Embryonic facial prominence (tissue), 1 donor: ENCODE results near the gene ZNF22.
A peak's percentile ranks its signal among the peaks of the same experiment; 100 is the strongest.

Experiments used
- DNase-seq: peaks from one replicate; pipeline ENCODE4 v3.0.0-alpha.2; 2016; ENCODE audit errors: extremely low spot score

Gene ZNF22

DNA sequence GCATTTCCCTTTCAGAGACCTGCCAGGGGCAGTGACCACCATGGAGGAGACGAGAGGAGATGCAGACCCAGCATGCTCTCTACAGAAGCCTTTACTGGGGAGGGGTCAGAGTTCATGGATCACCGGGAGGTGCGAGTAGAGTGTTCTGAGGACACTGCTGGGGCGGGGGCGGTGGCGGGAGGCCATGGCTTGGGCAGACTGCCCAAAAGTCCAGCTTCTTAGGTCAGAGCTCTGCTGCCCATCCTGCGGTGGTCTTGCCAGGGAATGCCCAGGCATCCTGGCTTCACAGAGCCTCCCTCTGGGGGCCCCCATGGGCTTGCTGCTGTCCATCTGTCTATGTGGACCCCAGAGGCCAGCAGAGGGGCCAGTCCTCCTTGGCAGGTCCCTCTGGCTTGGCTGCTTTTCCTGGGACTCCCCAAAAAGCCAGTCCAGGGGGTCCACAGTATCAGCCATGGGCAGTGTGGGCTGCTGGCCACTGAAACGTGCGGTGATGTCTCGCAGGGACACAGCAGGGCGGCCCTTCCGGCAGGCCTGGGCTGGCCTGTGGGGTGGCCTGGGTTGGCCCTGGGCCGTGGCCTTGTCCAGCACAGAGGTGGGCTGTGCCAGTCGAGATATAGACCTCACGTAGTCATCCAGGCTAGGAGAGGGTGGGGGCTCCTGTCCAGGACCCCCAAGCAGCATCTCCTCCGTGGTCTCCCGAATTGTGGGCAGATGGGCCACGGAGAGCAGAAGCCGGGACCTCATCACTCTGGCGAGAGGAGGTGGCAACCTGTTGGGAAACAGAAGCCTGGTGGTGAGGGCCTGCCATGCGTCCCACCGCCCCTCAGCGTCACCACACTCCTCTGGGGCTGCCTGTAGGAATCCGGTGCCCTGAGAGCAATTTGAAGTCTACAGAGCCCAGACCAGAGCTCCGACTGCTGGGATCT, 23.2 kb upstream of the ZNF22 start:
- no peak for DNase-seq

DNA sequence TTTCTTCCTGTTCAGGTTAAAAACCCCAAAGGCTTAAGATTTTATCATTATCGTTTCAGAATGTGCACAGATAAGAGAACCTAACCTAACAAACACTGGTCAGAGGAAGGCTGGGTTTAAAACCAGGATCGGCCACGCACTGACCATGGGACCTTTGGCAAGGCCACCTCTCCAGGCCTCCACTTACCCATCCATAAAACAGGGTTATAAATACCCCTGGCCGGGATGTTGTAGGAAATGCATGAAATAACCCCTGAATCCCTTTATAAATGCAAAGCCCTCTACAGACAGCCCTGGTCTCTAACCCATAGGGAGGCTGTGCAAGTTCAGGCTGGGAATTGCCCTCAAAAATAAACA, 22.5 kb upstream of the ZNF22 start:
- DNase-seq, result no peak

DNA sequence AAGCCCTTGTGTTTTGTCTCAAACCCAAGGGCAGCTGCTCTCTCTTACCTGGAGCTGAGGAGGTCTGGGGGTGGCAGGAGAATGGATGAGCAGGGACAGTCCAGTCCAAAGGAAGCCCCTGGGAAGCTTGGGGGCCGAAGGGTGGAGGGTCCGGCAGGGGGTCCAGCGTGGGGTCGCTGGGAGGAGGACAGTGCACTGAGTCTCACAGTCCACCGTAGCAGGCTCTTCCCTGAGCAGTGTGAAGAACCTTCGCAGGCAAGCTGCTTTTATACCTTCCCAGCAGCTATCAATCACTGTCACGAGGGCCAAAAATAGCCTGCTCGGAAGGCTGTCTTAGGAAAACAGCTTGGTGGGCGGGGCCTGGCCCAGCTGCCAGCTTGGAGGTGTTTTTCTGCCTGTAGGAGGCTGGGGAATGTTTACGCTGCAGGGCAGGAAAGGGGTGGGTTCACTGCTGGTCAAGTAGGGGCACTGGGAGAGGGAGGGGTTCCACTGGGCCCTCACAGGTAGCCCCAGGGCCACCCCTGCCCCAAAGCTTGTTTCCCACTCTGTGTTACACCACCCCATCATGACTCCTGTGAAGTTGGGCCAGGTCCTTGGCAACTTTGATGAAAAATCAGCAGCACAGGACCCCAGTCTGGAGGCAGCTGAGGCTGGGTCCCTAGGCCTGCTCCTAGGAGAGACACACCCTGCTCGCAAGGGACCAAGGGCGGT, 22.0 kb upstream of the ZNF22 start, which contains the start of gene DEPP1:
Gene DEPP1, minus strand, starts transcription at position 240 of the 711 bp plus-strand sequence. CDS start 779 bp downstream, outside the sequence.
- DNase-seq, result peak; percentile 66

DNA sequence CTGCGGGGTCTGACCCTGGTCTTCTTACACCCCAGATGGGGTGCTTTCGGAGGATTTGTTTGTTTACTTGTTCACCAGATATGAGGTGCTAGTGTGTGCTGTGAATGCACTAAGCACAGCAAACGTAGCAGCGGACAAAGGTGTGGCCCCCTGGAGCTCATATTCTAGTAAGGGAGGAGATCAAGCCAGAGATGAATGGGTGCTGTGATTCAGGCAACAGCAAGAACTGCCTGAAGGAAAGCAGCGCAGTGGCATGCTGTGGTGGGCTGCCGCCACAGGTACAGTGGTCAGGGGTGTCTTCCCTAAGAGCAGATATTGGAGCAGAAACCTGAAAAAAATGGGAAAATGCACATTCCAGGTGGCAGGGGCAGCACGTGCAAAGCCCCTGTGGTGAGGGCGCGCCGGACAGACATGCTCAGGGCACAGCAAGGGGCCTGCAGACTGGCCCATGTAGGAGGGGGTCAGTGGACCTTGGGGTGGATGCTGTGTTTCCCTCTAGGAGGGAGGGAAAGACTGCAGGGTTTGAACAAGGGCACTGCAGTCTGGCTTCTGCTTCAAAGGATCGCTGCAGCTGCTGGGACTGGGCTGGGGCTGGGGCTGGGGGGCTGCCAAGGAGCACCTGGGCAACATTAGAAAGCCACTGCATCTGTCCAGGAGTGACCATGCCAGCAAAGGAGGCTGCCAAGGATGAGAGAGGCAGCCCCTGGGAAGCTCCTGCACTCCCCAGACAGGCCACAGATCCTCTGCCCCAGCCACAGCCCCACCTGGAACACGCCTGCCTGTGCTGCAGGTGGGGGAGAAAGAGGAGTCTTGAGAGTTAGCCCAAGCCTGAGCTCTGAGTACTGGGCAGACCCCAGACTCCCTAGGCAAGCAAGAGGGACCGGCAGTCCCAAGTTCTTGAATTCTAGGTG, 21.2 kb upstream of the ZNF22 start:
- DNase-seq, result no peak

DNA sequence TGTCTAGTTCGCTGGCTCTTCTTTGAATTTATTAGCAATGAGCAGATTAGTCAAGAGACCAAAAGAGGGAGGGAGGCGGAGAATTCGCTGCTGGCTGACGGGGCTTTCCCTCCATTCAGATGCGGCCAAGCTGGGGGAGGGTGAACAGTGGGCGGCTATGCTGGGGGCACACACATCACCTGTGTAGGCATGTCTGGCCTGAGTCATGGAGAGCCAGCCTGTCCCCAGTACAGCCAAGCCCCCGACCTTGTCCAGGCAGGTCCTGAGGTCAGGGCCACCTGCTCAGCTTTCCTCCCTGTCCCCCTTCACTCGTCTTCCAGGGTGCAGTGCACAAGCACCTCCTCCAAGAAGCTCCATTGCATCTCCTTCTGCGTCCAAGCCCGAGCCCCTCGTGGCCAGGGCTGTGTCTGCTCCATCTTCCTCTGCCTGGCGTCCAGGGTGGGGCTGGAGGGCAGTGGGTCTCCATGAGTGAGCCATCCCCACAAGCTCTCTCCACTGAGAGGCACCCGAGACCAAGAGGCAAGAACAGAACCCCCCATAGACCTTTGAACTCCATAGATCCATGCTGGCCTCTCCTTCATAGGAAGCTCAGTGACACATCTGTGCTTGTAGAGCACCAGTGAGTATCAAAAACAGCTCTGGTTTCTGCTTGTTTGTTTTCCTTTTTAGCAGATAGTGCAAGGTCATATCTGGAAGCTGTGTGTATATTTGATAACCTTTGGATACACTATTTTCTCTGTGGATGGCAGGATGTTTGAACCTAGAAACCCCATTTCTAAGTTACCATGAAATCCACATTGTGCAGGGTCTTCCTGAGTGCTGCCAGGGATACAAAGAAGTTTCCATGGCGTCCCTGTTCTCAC, 20.2 kb upstream of the ZNF22 start:
- DNase-seq, result no peak

DNA sequence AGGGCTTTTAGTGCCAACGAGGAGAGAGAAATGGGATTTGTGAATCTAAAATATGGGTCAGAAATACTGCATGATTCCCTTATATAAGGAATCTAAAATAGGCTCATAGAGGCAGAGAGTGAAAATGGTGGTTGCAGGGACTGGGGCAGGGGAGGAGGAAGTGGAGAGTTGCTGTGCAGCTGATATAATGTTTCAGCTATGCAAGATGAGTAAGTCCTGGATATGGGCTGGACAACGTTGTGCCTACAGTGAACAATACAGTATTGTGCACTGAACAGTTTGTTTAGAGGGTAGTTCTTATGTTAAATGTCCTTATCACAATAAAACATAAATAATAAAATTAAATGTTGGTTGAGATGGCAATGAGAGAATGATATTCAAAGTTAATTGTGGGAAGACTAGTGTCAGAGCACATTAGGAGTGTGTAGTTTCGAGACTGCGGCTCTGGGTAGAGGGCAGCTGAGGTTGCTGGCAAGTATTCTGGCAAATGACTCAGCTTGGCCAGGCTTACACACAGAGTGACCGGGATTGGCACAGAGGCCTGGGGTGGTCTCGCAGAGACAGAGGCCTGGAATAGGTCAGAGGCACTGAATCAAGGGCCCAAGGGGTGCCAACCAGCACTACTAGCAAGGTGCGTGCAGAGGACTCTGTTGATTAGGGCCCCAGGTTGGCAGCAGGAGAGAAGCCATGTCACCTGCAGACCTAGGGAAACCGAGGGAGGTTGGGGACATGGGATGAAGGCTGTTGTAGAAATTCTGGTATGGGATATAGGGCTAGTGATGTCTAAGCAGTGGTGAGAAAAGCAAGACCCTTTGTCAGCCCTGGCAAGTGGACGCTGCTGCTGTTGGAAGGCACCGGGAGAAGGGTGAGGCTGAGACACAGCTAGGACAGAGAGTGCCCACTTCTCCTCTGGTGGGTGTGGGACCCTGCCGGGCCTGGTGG, 19.3 kb upstream of the ZNF22 start:
- DNase-seq, result no peak

DNA sequence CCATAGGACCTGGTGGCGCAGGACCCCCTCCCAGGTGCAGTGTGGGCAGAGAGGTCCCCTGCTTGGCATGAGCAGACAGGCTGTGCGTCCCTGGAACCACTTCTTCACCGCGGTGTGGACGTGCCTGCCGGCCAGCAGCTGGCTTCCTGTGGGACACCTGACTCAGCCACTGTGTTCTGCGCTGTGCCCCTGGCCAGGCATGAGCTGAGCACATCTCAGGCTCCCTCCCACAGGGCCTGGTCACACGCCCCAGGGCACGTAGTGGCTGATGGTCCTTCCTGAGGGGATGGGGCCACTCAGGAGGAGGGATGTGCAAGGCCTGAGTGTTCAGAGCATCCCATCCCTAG, 18.6 kb upstream of the ZNF22 start:
- DNase-seq, result no peak

DNA sequence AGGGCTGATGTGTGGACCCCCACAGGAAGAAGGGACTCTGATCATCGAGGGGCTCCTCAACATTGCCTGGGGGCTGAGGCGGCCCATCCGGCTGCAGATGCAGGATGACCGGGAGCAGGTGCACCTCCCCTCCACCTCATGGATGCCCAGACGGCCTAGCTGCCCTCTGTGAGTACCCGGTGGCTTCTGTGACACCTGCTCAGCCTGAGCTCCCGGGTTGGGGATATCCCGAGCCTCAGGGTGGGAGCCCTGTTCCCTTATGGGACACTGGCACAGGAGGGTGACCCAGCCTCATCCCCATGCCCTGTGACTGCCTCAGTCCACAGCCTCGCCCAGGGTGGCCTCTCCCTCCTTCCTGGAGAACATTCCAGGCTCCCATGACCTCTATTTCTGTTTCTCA, 18.2 kb upstream of the ZNF22 start:
- no peak for DNase-seq

DNA sequence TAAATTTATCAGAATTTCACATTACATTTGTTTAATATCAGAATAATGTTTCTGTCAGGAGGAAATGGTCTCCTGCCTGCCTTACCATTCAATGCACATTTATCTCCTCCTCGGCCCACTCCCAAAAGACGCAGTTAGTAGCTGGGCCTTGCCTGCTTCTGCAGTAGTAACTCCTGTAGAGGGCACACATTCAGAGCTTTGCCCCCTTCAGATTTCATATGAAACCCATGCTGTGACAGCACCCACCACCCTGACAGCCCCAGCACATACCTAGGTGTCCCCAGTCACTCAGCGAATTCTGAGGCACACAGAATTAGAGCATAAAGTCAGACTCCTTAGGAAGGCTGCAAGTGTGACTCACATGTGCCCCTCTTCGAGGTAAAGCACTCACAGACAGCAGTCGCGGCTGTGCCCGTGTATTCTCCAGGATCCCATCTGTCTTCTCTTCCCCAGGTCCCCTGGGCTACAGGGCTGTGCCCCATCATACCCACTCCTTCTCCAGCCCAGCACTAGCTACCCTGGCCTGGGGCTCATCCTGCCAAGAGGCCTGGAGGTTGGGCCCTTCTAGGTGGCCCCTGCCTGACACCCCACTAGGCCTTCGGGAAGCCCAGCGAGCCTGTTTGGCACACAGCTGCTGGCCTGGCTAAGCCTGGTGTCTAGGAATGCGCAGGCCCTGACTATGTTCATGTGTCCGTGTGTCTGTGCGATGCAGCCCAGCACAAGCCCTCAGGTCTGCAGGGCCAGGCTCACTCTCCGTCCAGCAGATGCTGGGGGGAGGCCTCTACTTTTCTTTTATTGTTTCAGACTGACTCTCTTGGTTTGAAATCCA, 17.4 kb upstream of the ZNF22 start:
- DNase-seq, result no peak

DNA sequence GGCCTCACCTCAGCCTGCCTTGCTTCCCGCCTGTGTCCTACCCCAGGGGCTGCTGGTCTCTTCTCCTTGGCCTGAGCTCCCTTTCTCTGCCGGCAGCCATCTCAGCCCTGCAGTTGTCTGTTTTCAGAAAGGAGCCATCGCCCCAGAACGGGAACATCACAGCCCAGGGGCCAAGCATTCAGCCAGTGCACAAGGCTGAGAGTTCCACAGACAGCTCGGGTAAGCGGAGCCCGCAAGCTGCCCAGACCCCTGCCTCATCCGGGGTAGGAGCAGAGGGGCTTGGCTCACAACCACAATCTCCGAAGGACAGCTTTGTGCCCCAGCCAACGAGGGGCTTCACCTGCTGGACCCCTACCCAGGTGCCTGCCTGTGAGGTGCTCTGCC, 16.8 kb upstream of the ZNF22 start:
- no peak for DNase-seq

DNA sequence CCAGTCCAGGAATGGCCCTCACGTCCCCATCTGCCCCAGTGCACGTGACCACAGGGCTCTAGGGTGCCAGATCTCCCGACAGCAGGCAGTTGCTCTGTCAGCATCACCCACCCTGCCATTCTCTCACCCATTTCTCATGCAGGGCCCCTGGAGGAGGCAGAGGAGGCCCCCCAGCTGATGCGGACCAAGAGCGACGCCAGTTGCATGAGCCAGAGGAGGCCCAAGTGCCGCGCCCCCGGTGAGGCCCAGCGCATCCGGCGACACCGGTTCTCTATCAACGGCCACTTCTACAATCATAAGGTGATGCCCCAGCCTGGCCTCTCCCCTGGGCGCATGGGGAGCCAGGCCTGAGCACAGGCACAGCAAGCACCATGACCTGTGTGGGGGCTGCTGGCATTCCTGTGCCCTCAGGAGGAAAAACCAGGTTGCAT, 16.0 kb upstream of the ZNF22 start:
- DNase-seq, result no peak

DNA sequence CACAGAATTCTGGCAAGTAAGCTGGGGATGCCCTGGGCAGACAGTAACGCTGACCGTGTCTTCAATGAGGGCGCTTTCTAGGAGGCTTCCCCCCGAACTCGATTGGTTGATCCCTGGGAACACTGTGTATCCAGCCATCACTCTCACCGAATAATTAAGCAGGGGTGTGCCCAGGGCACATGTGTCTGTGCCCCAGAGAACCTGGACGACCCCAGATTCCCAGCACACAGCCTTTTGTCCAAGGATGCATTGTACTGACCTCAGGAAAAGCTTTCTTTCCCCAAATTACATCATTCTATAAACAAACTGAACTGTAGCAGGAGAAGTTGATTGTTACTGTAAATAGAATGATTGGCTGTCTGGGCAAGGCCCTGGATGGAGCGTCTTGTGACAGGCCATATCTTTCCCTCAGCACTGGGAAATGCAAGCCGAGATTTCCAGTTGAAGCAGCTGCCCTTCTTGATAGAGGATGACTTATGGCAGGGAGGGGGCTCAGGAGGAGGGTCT, 15.5 kb upstream of the ZNF22 start:
- no peak for DNase-seq

DNA sequence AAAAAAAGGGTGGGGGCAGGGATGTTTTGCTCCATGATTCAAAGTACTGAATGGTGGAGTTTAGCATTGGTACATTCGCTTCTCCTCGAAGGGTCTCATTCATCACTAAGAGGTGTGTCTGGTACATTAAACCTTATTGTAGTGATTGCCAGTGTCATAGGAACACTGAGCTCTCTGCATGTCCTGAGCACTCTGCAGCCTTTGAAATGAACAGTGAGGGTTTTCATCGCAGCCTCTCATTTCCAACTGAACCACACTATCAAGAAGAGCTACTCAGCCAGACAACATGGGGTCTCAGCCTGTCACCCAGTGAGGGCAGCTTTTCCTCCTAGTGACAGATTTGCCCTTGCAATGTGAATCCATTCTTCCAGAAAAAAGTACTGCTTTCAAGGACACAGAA, 14.5 kb upstream of the ZNF22 start:
- DNase-seq, result no peak

DNA sequence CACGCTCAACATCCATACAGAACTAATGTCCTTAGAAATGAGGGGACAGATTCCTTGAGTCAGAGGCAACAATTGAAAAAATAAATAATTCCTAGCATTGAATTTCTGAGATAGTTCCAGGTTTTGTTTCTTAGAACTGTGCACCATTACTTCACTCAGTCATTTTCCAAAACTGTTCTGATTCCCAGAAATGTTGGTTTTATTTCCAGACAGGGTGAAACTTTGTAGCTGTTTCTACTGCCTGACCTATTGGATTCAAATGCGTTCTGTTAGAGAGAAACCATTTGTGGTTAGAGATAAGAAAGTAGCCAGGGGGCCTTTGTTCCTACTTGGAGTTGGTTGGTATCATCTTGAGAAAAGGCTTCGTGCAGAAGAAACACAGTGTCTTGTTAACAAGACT, 14.1 kb upstream of the ZNF22 start:
- DNase-seq, result no peak

DNA sequence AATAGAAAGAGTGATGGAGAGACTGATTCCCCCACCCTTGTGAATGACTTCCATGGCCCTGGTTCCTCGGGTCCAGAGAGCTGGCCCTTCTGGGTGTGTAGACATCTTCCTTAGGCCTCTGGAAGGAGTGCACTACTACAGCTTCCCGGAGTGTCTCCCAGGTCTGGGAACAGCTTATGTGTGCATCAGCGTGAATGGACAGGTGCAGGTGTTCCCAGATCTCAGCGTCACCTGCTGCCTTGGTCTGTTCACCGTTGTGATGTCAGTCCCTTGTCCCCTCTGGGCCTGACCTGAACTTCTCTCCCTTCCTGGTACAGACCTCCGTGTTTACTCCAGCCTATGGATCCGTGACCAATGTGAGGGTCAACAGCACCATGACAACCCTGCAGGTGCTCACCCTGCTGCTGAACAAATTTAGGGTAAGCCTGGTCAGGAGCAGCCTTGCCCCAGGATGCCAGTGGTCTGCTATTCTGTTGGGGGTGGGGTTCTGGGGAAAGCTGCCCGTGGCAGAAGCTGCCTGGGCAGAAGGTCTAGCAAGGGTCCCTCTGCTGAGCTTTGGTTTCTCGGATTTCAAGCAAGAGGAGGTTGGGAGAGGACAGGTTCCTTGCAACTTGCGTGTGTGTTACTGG, 11.7 kb upstream of the ZNF22 start:
- DNase-seq, result no peak

DNA sequence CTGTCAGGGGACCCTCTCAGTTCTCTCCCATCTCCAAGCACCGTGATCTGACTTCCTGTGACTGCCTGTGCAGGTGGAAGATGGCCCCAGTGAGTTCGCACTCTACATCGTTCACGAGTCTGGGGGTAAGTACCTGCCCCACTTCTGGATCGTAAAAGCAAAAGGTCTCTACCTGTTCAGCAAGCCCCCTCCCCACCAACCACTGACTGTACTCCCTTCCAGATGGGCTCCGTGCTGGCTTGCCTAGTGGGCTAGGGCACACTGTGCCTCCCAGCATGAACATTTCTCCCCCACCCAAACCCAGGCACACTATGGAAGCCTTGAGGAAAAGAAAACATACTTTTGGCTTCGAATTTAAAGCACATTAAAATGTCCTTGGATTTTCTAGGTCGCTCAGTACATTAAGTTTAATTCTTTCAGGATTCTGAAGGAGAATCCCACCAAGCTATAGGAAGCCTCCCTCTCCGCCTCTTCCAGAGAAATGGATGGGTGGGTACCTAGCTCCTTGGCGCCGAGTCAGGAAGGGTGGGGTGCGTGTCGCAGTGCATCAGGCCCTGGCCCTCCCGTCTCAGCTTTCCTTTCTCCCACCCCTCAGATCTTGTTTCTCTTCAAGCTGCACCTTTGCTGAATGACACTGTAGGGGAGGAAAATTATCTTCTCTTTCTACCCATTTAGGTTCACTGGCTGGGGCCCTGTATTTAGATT, 11.0 kb upstream of the ZNF22 start:
- DNase-seq, result no peak

DNA sequence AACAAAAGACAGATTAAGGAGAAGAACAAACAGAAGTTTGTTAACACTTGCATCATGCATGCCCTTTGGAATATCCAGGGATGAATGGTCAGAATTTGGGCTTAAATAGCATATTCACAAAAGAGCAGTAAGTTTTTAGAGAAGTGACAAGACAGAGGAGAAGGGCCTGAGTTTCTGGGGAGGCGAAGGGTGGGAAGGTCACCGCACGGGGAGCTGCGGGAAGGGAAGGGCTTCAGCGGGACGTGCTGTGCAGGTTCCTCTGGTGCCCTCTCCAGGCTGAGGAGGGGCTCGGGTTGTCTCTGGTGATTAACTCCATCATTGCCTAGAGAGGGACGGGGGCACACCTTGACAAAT, 10.4 kb upstream of the ZNF22 start:
- no peak for DNase-seq

DNA sequence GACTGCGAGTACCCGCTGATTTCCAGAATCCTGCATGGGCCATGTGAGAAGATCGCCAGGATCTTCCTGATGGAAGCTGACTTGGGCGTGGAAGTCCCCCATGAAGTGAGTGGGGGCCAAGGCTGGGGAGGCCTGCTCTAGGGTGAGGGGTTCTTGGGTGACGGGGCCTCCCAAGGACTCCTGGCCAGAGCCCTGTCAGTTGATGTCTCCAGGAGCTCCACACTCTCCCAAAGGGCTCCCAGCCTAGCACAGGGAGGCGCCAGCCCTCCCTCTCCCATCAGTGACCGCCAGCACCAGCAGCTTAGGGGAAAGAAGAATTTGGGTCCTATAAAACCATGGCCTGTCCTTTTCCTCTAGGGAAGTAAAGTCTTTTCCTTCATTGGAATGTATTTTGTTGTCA, 9.8 kb upstream of the ZNF22 start:
- no peak for DNase-seq
